Stimulated activated CD8-positive, alpha-beta memory T cell treated with anti-CD3 and anti-CD28 coated beads, Interleukin-7, amount 100 ng/mL, for 1 hour (primary cell): ENCODE results near the gene VAV2.
"Not testable (repeated sequence)": the region's sequence is repeated elsewhere in the genome, so short reads cannot be mapped to it uniquely, and the experiment has no call there.

Source experiments
- DNase-seq, 2 donors: peaks; one replicate each; pipeline ENCODE4 v3.0.0-alpha.2; 2020; ENCODE audit warnings: low read depth in 2 of 2

VAV2 gene

DNA sequence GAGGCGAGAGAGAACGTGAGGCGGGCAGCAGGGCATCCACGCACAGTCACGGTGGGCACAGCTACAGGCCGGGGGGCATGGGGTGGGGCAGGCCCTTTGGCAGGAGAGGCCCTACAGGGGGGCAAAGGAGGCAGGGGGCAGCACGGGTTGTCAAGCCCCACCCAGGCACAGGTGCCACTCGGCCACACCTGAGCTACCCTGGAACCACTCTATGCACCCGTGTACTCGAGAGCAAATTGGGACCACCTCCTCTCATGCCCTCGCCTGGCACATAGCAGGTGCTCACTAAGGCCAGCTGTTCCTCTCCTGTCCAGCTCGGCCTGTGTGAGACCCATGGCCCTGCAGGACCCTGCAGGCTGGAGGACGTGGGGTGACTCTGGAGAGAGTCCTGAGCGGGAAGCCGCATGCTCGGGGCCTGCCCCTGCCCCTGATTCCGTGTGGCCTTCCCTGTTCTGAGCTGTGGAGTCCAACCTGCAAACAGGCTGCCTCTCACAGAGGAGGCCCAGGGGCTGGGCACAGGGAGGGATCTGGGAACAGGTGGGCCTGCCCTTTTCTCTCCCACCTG lies 222.5 kb downstream of the VAV2 start:
- DNase-seq: no peak

- no peak for DNase-seq
Measured at GRCh38 chr9:133768859-133769510, 223.1 kb downstream of the VAV2 start.

GRCh38 chr9:133768371-133768858 lies 223.7 kb downstream of the VAV2 start:
- no peak for DNase-seq

- no peak for DNase-seq
Measured at GRCh38 chr9:133767625-133768024, 224.5 kb downstream of the VAV2 start.

DNA sequence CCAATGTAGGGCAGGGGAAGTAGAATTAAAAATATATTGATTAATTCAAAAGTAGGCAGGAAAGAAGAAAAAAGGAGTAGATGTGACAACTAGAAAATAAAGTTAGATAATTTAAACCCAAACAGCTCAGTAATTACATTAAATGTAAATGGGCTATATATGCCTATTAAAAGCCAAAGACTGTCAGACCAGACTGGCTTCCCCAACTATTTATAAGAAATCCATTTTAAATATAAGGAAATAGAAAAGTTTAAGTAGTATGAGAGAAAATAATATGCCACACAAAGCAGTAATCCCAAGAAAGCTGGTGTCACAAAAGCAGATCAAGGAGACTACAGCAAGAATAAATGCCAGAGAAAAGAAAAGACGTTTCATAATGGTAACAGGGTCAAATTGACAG lies 225.1 kb downstream of the VAV2 start:
- DNase-seq: no peak

GRCh38 chr9:133766234-133766633 lies 225.9 kb downstream of the VAV2 start:
- DNase-seq: not testable (repeated sequence)

- DNase-seq: no peak
Measured at GRCh38 chr9:133763272-133764183, 228.6 kb downstream of the VAV2 start.

DNA sequence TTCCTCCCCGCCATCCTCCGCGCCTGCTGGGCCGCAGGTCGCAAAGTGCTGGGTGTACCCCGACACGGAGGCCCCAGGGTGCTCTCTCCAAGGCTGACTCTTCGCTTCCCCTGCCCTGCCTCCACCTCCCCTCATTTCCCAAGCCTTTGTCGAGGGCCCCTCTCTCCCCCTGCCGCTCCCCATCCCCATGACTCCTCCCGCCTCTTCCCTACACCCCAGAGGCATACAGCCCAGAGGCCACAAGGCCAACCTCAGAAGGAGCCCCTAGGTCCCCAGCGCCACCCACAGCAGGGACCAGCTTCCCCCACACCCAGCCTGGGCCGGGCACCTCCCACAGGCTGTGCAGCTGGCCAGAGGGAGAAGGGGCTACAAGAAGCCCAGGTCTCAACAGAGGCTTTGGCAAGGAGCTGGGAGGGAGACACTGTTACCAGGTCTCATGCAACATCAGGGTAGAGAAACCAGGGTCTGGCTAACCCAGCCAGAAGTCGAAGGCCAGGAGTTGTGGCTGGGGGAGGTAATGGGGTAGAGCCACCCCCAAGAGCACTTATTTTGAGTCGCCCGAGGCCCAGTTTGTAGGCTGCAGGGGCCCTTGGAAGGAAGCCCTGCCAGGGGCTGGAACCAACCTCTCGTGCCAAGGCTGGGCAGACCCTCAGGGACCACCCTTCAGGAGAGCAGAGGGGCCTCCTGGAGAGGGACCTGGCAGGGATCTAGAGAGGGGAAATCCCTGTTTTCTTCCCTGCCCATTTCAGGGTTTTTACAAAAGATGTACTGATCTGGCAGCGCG lies 229.4 kb downstream of the VAV2 start:
- DNase-seq: no peak

GRCh38 chr9:133761641-133762248 lies 230.4 kb downstream of the VAV2 start:
- DNase-seq: no peak

DNA sequence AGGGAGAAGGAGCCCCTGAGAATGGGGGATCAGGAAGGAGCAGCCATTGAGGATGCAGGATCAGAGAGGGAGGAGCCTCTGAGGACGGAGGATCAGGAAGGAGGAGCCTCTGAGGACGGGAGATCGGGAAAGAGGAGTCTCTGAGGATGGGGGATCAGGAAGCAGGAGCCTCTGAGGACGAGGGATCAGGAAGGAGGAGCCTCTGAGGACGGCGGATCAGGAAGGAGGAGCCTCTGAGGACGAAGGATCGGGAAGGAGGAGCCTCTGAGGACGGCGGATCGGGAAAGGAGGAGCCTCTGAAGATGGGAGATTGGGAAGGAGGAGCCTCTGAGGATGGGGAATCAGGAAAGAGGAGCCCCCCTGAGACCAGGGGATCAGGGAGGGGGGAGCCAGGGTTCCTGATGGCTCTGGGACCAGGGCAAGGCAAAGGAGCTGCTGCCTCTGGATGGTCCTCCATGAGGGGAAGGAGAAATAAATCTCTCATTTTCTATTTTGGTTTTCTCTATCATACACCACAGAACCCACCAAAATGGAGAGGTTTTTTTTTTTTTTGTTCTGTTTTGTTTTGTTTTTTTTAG lies 231.3 kb downstream of the VAV2 start:
- DNase-seq: no peak

GRCh38 chr9:133759946-133760345 lies 232.2 kb downstream of the VAV2 start:
- DNase-seq: no peak

DNA sequence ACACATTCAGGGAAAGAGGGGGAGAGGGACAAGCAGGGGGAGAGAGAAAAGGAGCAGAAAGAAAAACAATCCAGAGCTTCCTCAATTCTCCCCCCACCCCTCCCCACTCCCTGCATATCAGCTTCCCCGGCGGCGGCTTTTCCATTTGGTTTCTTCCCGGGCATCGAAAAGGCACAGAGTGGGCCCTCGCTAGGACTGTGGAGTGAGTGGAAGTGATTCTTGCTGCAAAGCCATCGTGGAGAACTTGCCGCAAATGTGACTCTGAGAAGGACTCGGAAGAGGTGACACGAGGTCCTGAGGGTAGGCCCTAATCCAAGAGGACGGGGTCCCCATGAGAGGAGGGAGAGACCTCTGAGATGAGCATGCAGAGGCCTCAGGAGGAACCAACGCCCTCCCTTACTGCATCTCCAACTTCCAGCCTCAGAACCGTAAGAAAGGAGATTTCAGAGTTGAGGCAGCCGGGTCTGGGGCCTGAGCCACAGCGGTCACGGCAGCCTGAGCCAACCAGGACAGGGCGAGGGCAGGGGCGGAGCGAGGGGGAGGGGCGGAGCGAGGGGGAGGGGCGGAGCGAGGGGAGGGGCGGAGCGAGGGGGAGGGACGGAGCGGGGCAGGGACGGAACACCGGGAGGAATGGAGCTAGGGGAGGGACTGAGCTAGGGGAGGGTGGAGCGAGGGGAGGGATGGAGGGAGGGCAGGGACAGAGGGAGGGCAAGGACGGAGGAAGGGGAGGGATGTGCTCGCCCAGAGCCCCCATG lies 232.8 kb downstream of the VAV2 start:
- no peak for DNase-seq

GRCh38 chr9:133758228-133758627 lies 233.9 kb downstream of the VAV2 start:
- DNase-seq: no peak

DNA sequence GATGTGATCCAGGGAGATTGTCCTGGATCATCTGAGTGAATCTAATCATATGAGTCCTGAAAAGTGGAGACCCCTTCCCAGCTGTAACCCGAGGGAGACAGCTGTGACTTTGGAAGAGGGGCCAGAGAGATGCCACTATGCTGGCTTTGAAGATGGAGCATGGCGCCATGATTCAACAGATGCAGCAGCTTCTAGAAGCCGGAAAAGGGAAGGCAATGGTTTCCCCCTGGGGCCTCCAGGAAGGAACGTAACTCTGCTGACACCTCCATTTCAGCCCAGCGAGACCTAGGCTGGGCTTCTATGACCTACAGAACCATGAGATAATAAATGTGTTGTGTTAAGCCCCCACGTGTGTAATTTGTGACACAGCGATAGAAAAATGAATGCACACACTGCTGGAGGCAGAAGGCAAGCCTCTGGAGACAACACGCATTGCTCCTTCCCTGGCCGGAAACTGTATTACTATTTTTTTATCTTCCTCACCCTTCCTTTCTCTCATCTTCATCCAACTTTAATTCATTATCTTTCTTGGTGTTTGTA lies 237.4 kb downstream of the VAV2 start:
- DNase-seq: no peak

DNA sequence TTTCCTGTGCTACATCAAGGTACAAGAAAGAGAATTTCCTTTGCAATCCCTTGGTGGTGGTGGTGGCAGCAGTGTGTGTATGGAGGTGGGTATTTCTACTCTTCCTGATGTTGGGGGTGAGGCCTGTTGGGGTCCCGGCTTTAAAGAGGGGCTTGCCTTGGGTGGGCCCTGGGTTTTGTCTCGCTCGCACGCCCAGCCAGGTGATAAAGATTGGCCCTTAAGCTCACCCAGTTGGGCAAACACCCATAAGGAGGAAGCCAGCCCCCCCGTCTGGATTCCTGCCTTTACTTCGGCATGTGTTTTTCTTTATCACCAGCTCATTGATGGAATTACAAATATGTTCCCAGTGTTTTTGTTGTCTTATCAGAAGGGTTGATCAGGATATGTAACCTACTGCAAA lies 237.9 kb downstream of the VAV2 start:
- DNase-seq: no peak

- no peak for DNase-seq
Measured at GRCh38 chr9:133752739-133753446, 239.2 kb downstream of the VAV2 start.

DNA sequence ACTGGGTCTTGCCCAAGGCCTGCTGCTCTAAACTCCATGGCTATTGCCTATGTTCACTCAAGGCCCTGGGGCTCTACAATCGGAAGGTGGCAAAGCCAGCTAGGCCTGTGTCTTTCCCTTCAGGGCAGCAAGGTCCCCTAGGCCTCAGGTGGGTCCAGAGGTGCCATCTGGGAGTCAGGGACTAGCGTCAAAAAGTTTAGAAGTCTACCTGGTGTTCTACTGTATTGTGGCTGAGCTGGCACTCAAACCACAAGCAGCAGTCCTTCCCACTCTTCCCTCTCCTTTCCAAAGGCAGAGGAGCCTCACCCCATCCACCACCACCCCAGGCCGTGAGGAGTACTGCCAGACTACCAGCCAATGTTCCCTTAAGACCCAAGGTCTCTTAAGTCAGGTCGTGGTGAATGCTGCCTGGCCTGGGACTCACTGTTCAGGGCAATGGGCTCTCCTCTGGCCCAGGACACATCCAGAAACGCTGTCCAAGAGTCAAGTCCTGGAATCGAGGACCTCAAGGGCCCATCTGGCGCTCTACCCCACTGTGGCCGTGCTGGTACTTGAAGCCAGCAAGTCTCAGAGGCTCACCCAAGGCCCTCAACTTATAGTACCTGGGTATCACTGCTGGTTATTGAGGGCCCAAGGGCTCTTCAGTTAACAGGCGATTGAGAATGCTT lies 241.0 kb downstream of the VAV2 start:
- no peak for DNase-seq

DNA sequence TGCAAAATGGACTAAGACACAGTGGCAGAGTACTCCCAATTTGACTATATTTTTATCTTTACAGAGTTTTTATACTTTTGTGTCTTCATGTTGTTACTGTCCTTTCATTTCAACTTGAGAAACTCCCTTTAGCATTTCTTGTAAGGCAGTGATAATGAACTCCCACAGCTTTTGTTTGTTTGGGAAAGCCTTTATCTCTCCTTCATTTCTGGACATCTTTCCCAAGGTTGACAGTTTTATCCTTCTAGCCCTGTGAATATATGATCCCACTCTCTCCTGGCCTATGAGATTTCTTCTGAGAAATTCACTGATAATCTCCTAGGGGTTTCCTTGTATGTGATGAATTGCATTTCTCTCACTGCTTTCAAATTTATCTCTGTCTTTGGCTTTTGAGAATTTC lies 244.8 kb downstream of the VAV2 start:
- DNase-seq: no peak

DNA sequence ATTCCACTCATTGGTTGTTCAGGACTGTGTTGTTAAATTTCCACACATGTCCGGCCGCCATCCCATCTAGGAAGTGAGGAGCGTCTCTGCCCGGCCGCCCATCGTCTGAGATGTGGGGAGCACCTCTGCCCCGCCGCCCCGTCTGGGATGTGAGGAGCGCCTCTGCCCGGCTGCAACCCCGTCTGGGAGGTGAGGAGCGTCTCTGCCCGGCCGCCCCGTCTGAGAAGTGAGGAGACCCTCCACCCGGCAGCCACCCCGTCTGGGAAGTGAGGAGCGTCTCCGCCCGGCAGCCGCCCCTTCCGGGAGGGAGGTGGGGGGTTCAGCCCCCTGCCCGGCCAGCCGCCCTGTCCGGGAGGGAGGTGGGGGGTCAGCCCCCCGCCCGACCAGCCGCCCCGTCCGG lies 247.6 kb downstream of the VAV2 start:
- not testable (repeated sequence) for DNase-seq
